Mesendoderm (in vitro differentiated cells): ENCODE data around the gene PDCD7.
"Not testable (repeated sequence)": the region's sequence is repeated elsewhere in the genome, so short reads cannot be mapped to it uniquely, and the experiment has no call there.

ENCODE experiments used
- DNase-seq: peaks from one replicate; pipeline ENCODE4 v3.0.0; 2013
- H2AK5ac ChIP-seq: 2 replicates; pipeline ENCODE4 v1.6.1; 2013; ENCODE audit warnings: low read length, inconsistent platforms
- H2BK120ac ChIP-seq: 2 replicates; pipeline ENCODE4 v1.6.1; 2013; ENCODE audit warnings: low read depth, mild to moderate bottlenecking, low read length, moderate library complexity, mixed read lengths
- H2BK15ac ChIP-seq: replicated peaks from 2 replicates; pipeline ENCODE4 v1.6.1; 2013; ENCODE audit warnings: low read depth, mild to moderate bottlenecking, moderate library complexity
- H2BK5ac ChIP-seq: 2 replicates; pipeline ENCODE4 v1.6.1; 2013; ENCODE audit warnings: low read length, inconsistent platforms
- H3K18ac ChIP-seq: 2 replicates; pipeline ENCODE4 v1.6.1; 2013; ENCODE audit warnings: mild to moderate bottlenecking, low read length, mixed read lengths
- H3K23ac ChIP-seq: one replicate; pipeline ENCODE4 v1.6.1; 2013; ENCODE audit warnings: low read length
- H3K27ac ChIP-seq: 2 replicates; pipeline ENCODE4 v1.5.1; 2013; ENCODE audit warnings: low read depth, mild to moderate bottlenecking, inconsistent platforms, low read length, moderate library complexity
- H3K27me3 ChIP-seq: 2 replicates; pipeline ENCODE4 v1.6.1; 2013; ENCODE audit warnings: low read length, control low read depth, mild to moderate bottlenecking, inconsistent platforms; ENCODE audit not compliant: insufficient read depth, poor library complexity
- H3K36me3 ChIP-seq: 2 replicates; pipeline ENCODE4 v1.6.1; 2013; ENCODE audit warnings: low read length, inconsistent platforms; ENCODE audit not compliant: control insufficient read depth, insufficient read depth
- H3K4ac ChIP-seq: one replicate; pipeline ENCODE4 v1.6.1; 2013; ENCODE audit warnings: low read depth, mild to moderate bottlenecking, low read length, moderate library complexity
- H3K4me1 ChIP-seq: 2 replicates; pipeline ENCODE4 v1.6.1; 2013; ENCODE audit warnings: low read depth, low read length, inconsistent platforms; ENCODE audit not compliant: control insufficient read depth
- H3K4me2 ChIP-seq: 2 replicates; pipeline ENCODE4 v1.6.1; 2013; ENCODE audit warnings: low read length
- H3K4me3 ChIP-seq: 2 replicates; pipeline ENCODE4 v1.5.1; 2013; ENCODE audit warnings: mild to moderate bottlenecking, low read length
- H3K56ac ChIP-seq: one replicate; pipeline ENCODE4 v1.6.1; 2013; ENCODE audit warnings: low read length
- H3K79me1 ChIP-seq: 2 replicates; pipeline ENCODE4 v1.6.1; 2013; ENCODE audit warnings: low read length, inconsistent platforms
- H3K79me2 ChIP-seq: 2 replicates; pipeline ENCODE4 v1.6.1; 2013; ENCODE audit warnings: mild to moderate bottlenecking, low read length; ENCODE audit not compliant: control insufficient read depth, insufficient read depth
- H3K9ac ChIP-seq: 2 replicates; pipeline ENCODE4 v1.6.1; 2013; ENCODE audit warnings: low read length, inconsistent platforms
- H4K5ac ChIP-seq: one replicate; pipeline ENCODE4 v1.6.1; 2013; ENCODE audit warnings: low read length
- H4K8ac ChIP-seq: one replicate; pipeline ENCODE4 v1.6.1; 2013; ENCODE audit warnings: low read depth, mild to moderate bottlenecking, control low read depth, low read length, moderate library complexity
- WGBS: extraction: QIAGEN DNeasy Blood & Tissue Kit; methylation state at CpG from one replicate; pipeline ENCODE4 v1.1.7; 2013; ENCODE audit warnings: low lambda C conversion rate, missing lambda C conversion rate; ENCODE audit not compliant: insufficient coverage; ENCODE audit errors: extremely low coverage; 5-methylcytosine and 5-hydroxymethylcytosine counted together

Gene PDCD7

DNA sequence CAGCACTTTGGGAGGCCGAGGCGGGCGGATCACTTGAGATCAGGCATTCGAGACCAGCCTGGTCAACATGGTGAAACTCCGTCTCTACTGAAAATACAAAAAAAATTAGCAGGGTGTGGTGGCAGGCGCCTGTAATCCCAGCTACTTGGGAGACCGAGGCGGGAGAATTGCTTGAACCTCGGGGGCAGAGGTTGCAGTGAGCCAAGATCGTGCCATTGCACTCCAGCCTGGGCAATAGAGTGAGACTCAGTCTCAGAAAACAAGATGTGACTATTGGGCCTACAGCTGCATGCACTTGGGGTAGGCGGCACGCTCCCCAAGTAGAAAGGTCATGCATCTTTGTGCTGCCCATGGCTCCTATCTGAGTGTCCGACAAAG lies 39.8 kb downstream of the PDCD7 start:
- not testable (repeated sequence) for H3K27ac ChIP-seq, H3K4me2 ChIP-seq, H3K79me2 ChIP-seq, H2BK5ac ChIP-seq, DNase-seq, H2BK120ac ChIP-seq, H3K4me1 ChIP-seq, H3K23ac ChIP-seq, H3K36me3 ChIP-seq, H3K4me3 ChIP-seq, H3K79me1 ChIP-seq, H3K18ac ChIP-seq, H3K4ac ChIP-seq, H4K5ac ChIP-seq, H3K27me3 ChIP-seq, H2AK5ac ChIP-seq, H2BK15ac ChIP-seq, H4K8ac ChIP-seq, H3K56ac ChIP-seq, H3K9ac ChIP-seq
- no CpG with 5 or more reads among the region's 13 CpGs for WGBS

DNA sequence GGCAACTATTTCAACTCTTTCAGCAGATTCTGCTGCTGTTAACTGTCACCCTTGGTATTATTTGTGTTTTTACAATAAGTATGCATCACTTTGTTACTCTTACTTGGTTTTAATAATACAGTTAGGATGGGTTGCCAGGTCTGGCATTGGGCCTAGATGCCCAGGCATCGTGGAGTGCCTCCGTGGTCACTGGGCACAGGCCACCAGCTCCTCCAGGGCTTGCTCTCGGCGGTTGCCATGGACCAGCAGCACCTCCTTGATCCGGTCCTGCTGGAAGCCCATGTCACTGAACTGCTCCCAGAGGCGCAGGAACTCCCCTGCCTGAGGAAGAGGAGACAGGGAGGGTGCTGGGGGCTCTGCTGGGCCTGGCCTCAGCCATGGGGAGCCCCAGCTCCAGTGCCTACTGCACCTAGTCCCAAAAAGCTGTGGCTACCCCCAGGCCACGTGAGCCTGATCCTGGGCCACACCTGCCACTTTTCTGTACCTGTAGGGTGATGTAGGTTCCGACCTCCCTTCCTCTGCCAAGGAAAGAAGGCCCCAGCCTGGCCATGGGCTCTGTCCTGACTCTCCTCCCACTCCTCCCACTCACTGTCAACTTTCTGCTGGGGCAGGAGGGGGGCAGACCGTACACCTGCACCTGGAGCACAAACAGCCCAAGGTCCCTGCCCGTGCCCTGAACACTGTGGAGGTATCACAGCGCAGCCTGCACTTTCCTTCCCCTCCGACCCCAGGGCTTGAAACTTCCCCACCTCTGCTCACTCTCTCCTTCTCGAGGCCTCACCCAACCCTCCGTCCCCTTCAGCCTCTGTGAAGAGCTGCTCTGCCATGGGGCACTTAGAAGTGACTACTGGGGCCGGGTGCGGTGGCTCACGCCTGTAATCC lies 40.5 kb downstream of the PDCD7 start:
- Histone ChIP-seq H3K36me3 (no peaks in the 10 kb centered on the region), H3K4me3 (no peak overlapping the region), H3K4me1 (peaks cover 7% of the 10 kb centered on the region), H3K79me2 (no peaks in the 10 kb centered on the region), H3K56ac (no peak overlapping the region), H4K8ac (no peak overlapping the region), H3K4ac (no peak overlapping the region), H3K18ac (no peak overlapping the region), H2BK120ac (no peak overlapping the region), H3K23ac (no peak overlapping the region), H3K27me3 (no peaks in the 10 kb centered on the region), H2BK15ac (no peak overlapping the region), H3K9ac (no peak overlapping the region), H4K5ac (no peak overlapping the region), H2BK5ac (no peak overlapping the region), H3K79me1 (no peaks in the 10 kb centered on the region), H3K27ac (no peak overlapping the region), H3K4me2 (no peak overlapping the region), H2AK5ac (no peak overlapping the region)
- no peak for DNase-seq
- WGBS, result no CpG with 5 or more reads among the region's 17 CpGs

DNA sequence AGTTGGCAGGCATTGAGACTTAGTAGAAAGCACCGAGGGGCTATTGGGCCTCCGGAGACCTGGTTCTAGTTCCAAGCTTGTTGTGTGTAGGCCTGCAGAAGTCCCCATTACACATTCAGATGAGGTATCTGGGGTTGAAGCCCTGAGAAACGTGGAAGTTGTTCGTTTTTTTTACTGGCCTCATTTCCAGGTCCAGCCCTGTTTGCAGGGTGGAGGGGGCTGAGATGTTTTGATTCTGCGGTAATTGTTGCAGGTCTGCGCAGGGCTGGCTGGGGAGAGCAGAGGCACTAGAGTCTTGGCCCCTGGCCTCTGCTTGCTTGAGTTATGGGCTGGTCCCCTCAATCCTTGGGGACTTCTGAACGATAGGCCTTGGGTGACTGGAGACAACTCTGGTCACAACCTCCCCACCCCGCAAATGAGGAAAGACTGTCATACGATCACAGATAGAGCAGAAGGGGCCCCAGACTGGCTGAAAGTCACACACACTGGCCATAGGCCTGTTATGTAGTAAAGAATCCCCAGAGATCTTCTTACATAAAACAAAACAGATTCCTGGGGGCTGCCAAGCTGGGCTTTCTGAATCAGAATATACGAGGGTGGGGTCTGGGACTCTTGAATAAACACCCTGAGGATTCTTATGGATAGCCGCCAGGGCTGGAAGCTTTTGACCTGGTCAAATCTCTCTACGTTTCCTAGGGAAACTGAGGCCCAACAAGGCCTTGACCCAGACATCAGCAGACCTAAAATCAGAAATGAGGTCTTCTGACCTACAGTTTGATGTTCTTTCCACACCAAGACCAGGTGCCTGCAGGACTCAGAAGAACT lies 41.5 kb downstream of the PDCD7 start:
- no peak overlapping the region for H3K18ac ChIP-seq
- no peak overlapping the region for H3K4ac ChIP-seq
- H2BK15ac ChIP-seq, result no peak overlapping the region

DNA sequence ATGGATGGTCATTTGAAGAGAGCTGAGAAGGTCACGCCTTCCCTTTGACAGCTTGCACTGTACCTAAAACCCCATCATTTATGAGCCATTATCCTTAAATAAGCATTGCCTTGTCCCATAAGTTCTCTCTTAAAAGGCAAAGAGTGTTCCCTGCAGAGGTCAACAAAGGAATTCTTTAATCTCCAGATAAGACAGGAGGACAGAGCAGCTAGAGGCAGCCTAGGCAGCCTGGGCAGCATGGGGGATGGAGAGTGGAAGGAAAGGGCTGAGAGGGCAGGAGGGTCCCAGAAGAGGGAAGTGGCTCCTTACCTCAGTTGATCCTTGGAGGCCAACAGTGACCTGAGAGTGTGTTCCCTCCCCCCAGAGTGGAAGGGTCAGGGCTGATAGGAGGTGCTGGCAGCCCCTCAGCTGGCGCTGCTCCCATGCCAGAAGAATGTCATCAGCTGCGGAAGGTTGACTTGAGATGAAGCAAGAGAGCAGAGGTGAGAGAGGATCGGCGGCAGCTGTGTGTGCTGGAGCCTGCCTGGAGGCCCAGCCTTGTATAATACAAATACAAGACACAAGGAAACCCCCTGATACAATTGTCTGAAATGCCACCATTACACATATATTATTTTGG lies 44.3 kb downstream of the PDCD7 start:
- Histone ChIP-seq H2BK15ac (no peak overlapping the region), H3K18ac (no peak overlapping the region), H4K5ac (no peak overlapping the region), H3K56ac (no peak overlapping the region), H3K4ac (no peak overlapping the region), H3K4me3 (no peak overlapping the region), H3K23ac (no peak overlapping the region), H2BK5ac (no peak overlapping the region), H3K79me1 (no peaks in the 10 kb centered on the region), H3K4me1 (peaks cover 10% of the 10 kb centered on the region), H2AK5ac (no peak overlapping the region), H3K4me2 (no peak overlapping the region), H3K79me2 (no peaks in the 10 kb centered on the region), H3K27ac (no peak overlapping the region), H3K36me3 (no peaks in the 10 kb centered on the region), H2BK120ac (no peak overlapping the region), H3K27me3 (no peaks in the 10 kb centered on the region), H3K9ac (no peak overlapping the region), H4K8ac (no peak overlapping the region)
- peak; percentile 66 for DNase-seq
- WGBS, result no CpG with 5 or more reads among the region's 5 CpGs

More for the DNA sequence above, 41.5 kb downstream of the PDCD7 start:
- Histone ChIP-seq H3K9ac (no peak overlapping the region), H3K27ac (no peak overlapping the region), H4K5ac (no peak overlapping the region), H3K27me3 (no peaks in the 10 kb centered on the region), H3K36me3 (no peaks in the 10 kb centered on the region), H2BK120ac (no peak overlapping the region), H3K79me1 (no peaks in the 10 kb centered on the region), H3K4me2 (no peak overlapping the region), H3K56ac (no peak overlapping the region), H3K23ac (no peak overlapping the region), H3K79me2 (no peaks in the 10 kb centered on the region), H3K4me1 (peaks cover 7% of the 10 kb centered on the region), H3K4me3 (no peak overlapping the region), H4K8ac (no peak overlapping the region), H2AK5ac (no peak overlapping the region), H2BK5ac (no peak overlapping the region)
- no peak for DNase-seq
- WGBS, result no CpG with 5 or more reads among the region's 12 CpGs

GRCh38 chr15:65088643-65089021 lies 45.0 kb downstream of the PDCD7 start:
- no peak overlapping the region for H3K18ac ChIP-seq
- no peak overlapping the region for H2BK15ac ChIP-seq
- no peaks in the 10 kb centered on the region for H3K36me3 ChIP-seq
- no CpG with 5 or more reads among the region's 6 CpGs for WGBS
- H3K4me3 ChIP-seq, result no peak overlapping the region
- no peak overlapping the region for H4K5ac ChIP-seq
- no peaks in the 10 kb centered on the region for H3K27me3 ChIP-seq
- H3K9ac ChIP-seq, result no peak overlapping the region
- no peak overlapping the region for H2BK120ac ChIP-seq
- H3K79me2 ChIP-seq, result no peaks in the 10 kb centered on the region
- no peak overlapping the region for H3K23ac ChIP-seq
- no peaks in the 10 kb centered on the region for H3K79me1 ChIP-seq
- no peak overlapping the region for H3K56ac ChIP-seq
- H4K8ac ChIP-seq, result no peak overlapping the region
- no peak for DNase-seq
- no peak overlapping the region for H2BK5ac ChIP-seq
- peaks cover 13% of the 10 kb centered on the region for H3K4me1 ChIP-seq
- H3K4ac ChIP-seq, result no peak overlapping the region
- H3K27ac ChIP-seq, result no peak overlapping the region
- H2AK5ac ChIP-seq, result peak overlapping the region; percentile 70
- H3K4me2 ChIP-seq, result no peak overlapping the region
